ENCODE measurements around the gene INPP5A.
A peak's percentile ranks its signal among the peaks of the same experiment; 100 is the strongest.

INPP5A gene

DNA sequence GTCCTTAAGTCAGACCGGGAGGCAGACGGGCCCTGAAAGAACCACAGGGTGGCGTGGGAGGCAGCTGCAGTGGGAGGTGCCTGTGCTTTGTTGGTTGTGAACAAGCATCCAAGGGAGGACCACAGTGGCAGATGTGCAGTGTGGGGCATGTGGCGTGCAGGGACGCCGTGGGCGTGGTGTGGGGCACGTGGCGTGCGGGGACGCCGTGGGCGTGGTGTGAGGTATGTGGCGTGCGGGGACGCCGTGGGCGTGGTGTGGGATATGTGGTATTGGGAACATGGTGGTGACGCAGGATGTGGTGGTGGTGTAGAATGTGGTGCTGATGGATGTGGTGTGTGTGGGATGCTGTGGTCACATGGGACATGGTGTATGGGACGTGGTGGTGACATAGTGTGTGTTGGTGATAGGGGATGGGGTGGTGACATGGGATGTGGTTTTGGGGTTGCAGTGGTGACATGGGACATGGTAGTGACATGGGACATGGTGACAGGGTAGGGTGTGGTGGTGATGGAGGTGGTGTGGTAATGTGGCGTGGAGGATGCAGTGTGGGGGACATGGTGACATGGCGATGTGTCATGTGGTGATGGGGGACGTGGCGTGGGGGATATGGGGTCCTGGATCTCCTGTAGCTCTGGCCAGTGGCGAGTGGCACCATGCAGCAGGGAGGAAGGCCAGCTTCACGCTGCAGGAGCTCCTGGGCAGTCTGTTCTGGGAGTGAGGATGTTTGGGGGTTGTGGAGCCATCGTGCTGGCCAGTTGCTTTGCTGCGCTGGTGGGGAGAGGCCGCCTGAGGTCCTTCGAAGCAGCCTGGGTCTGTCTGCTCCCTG lies 78.8 kb downstream of the INPP5A start:
- DNase-seq, result no peak

GRCh38 chr10:132616996-132617736 lies 79.6 kb downstream of the INPP5A start:
- no peak for DNase-seq

- no peak for DNase-seq
Measured at GRCh38 chr10:132617737-132618052, 80.1 kb downstream of the INPP5A start.

- DNase-seq, result peak; percentile 32
Measured at GRCh38 chr10:132618158-132618919, 80.8 kb downstream of the INPP5A start.

DNA sequence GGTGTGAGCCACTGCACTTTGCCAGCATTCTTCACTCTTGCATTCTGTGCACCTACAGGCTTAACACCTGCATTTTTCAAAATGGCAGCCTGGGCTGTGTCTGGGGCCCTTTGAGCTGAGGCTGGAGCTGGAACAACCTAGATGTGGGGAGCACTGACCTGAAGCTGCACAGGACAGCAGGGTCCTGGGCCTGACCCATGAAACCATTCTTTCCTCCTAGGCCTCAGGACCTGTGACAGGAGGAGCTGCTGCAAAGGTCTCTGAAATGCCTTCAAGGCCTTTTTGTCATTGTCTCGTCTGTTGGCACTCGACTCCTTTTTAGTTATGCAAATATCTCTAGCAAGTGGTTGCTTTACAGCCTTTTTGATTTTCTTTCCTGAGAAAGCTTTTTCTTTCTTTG lies 82.3 kb downstream of the INPP5A start:
- DNase-seq, result no peak

GRCh38 chr10:132624061-132624846 lies 86.7 kb downstream of the INPP5A start:
- DNase-seq, result no peak

- DNase-seq, result no peak
Measured at GRCh38 chr10:132624847-132625471, 87.4 kb downstream of the INPP5A start.

DNA sequence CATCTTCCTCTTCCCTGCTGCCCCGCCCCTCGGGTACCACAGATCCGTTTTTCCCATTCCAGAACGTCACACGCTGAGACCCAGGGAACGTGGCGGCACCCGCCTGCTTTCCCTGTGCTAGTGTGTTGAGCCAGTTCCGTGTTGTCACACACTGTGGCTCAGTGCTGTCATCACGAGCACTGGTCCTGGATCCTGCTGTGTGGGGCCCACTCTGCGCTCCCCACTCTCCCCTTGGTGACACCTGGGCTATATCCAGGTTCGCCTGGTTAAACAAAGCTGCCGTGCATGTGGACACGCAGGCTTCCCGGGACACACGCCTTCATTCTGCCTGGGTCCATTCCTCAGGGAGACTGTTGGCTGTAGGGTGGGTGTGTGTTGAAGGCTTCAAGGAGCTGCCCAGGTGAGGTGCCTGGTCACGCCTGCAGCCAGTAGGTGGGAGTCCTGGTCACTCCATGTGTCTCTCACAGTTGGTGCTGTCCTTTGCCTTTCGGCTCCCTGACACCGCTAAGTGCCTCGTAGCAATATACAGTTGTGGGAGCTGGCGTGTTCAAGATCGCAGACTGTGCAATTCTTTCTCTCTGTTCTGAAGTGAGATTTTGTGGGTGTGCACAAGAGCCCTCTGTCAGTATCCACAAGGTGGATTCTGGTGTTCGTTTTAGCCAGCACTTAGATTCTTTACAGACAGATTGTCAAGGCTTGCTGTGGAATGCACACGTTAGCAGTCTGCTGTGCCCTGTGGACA lies 88.6 kb downstream of the INPP5A start:
- DNase-seq, result no peak

DNA sequence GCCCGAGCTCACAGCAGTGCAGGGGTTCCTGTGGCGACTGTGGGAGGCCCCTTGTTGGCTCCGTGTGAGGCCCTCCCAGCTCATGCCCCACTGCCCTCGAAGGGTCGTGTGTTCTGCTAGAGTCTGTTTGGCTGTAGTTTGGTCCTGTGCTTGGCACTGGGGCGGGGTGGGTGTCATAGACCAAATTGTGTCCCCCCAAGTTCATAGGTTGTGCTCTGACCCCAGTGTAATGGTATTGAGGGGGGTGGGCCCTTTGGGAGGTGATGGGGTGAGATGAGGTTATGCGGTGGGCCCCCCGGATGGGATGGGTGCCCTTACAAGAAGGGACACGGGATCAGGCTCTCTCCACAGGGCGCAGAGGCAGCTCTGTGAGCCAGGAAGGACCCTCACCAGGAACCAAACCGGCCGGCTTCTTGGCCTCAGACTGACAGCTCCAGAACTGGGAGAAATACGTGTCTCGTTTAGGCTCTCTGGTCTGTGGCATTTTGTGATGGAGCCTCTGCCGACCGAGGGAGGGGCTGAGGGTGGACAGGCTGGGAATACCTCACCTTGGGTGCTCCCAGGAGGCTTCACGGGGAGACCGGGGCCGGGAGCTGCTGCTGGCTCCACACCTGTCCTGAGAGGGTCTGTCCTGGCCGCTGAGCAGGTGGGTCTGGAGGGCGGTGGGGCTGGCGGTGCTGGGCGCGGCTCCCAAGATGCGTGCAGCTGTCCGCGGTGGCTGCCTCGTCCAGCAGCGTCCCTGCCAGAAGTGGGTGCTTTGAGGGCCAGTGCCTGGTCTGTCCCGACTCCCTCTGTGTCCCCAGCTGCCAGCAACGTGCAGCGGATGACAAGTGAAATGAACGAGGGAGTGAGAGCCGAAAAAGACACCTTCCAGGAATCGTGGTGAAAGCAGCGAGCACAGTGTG lies 89.4 kb downstream of the INPP5A start:
- DNase-seq, result no peak

DNA sequence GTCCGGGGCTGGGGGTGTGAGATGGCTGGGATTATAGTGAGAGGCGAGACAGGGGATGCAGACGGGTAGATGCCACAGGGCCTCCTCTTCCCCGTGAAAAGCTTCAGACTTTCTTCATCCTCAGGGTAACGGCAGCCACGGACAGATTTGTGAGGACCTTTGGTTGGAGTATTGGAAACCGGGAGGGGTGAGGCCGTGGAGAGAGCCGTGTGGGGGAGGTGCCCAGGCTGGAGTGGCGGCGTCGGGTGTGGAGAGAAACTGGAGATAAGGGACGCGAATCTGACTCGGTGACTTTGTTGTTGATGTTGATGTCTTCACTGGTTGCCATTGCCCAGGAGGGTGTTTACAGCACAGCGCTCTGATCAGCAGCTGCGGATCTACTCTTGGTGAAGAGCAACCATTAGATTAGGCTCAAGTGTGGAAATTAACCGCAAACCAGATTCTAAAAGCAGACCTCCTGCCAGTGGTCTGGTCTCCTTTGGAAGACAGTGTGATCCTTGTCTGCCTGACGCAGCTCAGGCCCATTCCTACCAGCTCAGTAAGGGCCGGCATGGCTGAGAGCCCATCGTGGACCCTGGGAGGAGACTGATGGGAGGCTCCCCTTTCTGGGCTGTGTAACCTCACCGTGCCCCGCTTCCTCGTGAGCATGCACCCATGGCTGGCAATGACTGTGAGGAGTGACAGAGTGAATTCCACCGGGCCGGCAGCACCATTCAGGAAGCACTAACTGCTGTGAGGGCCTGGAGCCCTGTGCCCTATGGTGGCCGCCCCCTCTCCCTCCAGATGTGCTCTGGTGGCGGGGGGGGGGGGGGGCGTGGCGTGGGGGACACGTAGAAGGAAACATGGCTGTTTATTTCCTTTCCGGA lies 90.3 kb downstream of the INPP5A start:
- DNase-seq, result peak; percentile 55

GRCh38 chr10:132628966-132629900 lies 91.6 kb downstream of the INPP5A start:
- DNase-seq, result no peak

DNA sequence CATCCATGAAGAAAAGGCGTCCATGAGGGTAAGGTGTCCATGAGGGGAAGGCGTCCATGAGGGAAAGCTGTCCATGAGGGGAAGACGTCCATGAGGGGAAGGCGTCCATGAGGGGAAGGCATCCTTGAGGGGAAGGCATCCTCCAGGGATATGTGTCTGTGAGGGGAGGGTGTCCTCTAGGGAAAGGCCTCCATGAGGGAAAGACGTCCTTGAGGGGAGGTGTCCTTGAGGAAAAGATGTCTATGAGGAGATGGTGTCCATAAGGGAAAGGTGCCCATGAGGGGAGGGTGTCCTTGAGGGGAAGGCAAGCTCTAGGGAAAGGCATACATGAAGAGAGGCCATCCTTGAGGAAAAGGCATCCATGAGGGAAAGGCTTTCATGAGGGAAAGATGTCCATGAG lies 92.6 kb downstream of the INPP5A start:
- DNase-seq, result no peak

DNA sequence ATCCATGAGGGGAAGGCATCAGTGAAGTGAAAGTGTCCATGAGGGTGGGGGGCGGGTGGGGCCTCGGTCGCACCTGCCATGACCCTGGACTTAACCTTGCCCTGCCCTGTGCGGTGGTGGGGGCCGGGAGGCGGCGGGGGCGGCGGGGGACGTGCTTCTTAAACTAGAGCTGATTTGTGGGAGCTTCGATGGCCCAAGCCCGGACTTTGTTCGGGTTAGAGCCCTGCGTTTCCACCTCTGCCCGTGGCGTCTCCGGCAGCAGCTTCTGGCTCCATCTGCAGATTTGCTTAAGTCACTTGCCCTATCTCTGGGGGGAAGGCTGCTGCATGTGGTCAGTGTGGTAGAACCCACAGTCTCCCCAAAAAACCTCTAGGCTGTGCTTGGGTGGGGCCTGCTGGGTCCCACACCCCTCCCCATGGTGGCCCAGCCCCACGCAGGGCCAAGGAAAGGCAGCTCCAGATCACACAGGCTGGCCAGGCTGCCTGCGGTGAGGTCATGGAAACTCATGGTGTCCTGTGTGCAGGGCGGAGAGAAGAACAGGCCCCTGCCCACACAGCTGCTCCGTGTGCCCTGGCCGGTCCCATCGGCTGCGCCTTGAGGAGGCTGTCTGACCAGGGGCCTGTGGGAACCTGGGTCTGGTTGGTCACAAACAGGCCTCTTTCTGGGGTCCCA lies 93.2 kb downstream of the INPP5A start:
- no peak for DNase-seq

- no peak for DNase-seq
Measured at GRCh38 chr10:132631338-132631735, 93.8 kb downstream of the INPP5A start.

DNA sequence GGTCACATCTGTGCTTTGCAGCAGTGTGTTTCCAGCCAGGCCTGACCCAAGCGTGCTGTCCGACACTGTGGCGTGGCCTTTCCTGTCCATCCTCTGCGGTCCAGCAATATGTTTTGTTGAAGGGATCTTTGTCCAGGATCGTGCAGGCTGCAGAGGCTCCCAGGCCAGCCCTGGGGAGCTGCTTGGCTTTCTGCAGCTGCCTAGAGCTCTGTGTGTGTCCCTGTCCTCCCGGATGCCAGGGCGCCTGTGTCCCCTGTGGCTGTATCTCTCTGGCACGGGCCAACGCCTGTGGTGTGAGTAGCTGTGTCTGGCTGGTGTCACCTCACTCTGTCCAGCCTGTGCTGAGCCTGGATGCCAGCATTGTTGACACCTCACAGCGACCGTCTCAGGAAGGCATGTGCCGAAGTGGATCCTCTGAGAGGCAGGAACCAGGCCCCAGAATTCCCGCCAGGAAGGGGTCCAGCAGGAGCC lies 94.5 kb downstream of the INPP5A start:
- DNase-seq, result no peak

DNA sequence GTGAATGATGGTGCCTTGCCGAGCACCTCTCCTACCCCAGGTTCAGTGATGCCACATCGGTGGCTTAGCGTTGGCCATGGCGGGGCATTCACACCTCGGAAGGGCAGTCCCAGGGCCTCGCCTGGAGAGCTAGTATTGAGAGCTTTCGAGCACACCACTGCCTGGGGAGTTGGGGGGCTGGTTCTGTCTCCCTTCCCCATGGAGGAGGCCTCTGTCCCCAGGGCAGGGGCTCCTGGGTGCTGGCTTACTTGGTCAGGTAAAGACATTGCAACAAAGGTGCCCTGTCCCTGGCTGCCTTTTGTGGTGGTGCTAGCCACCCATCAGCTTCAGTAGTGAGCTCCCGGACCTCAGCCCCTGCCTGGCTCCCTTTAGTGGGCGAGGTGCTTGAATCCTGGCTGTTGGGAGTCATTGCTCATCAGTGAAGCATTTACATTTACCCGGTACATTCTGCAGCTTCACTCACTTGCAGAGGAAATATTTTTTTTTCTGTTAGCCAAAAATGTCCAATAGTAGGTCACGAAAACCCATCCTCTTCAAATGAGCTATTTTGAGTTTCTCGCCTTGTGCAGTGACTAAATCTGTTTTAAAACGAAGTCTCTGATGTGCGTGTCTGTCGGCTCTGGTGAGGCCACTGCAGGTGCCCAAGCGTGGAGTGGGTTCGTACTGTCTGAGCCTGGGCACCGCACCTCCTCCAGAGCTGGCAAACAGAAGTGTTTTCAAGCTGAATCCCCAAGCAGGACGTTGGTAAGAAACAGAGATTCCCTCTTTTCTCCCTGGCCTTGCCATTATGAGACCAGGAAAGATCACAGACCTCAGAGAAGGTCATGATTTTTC lies 95.5 kb downstream of the INPP5A start:
- DNase-seq, result peak; percentile 67
